ENCODE data around the gene HAO1.

GRCh38 chr20:7897781-7898364 is 42.4 kb downstream of the HAO1 start:
- no peak for TF ChIP-seq GATA2 (IDR thresholded peaks at IDR 0.05; ENCODE audit: low read depth, low read length)
- no peak for TF ChIP-seq GATA3 (IDR thresholded peaks at IDR 0.05; ENCODE audit: low read depth, low read length)
